ENCODE data around the gene CNIH2. TPM values are rescaled to one million over a fixed set of nuclear protein-coding genes. Genes with fewer than 3 reads are reported as not detected.

Gene CNIH2
- total RNA-seq, 1 experiment from 2014 or later: 12.9 TPM

DNA sequence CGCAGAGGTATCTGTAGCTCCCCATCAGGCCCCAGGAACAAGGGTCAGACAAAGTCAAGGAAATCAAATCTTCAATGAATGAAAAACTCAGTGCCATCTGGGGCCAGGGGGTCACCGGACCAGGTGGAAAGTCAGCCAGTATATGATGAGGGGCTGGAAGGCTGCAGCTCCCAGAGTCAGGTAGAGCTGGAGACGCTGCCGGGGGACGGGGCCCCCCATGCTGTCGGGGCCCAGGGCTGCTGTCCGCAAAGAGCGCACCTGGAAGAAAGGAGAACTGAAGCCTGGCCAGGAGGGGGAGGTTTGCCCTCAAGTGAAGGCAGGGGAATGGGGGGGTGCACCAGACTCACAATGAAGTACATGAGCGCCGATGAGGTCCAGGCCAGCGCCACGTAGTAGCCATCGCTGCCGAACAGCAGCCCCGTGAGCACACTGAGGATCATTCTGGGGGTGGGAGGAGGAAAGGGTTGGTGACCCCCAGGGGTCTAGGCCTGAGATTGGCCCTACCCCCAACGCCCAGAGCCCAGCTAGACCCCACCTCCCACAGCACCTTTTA is 6.6 kb downstream of the CNIH2 start:
- peaks cover 18% of the 10 kb centered on the region for H3K4me1 Mint-ChIP-seq
- ATAC-seq: no peak
- no peak overlapping the region for H3K27ac Mint-ChIP-seq
- H3K27me3 Mint-ChIP-seq (ENCODE audit: low read depth): peaks cover 18% of the 10 kb centered on the region
- TF ChIP-seq ZNF416 (CRISPR knock-in tag; IDR thresholded peaks at IDR 0.05): no peak
- TF ChIP-seq, protein P1, sequence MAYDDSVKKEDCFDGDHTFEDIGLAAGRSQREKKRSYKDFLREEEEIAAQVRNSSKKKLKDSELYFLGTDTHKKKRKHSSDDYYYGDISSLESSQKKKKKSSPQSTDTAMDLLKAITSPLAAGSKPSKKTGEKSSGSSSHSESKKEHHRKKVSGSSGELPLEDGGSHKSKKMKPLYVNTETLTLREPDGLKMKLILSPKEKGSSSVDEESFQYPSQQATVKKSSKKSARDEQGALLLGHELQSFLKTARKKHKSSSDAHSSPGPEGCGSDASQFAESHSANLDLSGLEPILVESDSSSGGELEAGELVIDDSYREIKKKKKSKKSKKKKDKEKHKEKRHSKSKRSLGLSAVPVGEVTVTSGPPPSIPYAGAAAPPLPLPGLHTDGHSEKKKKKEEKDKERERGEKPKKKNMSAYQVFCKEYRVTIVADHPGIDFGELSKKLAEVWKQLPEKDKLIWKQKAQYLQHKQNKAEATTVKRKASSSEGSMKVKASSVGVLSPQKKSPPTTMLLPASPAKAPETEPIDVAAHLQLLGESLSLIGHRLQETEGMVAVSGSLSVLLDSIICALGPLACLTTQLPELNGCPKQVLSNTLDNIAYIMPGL (CRISPR knock-in tag; IDR thresholded peaks at IDR 0.05): no peak
- no peak for TF ChIP-seq ATF3 (CRISPR knock-in tag; conservative IDR thresholded peaks at IDR 0.05)
- TF ChIP-seq ZNF263 (CRISPR knock-in tag; IDR thresholded peaks at IDR 0.05; ENCODE audit: low read depth): no peak
- no peak for TF ChIP-seq NFE2L1 (CRISPR knock-in tag; IDR thresholded peaks at IDR 0.05)
- no peak for TF ChIP-seq ATF1 (CRISPR knock-in tag; IDR thresholded peaks at IDR 0.05)
- no peak for TF ChIP-seq ATF6 (CRISPR knock-in tag; IDR thresholded peaks at IDR 0.05)
- TF ChIP-seq FOXP1 (CRISPR knock-in tag; IDR thresholded peaks at IDR 0.05; ENCODE audit: borderline replicate concordance): no peak
- no peak for TF ChIP-seq NR2C2 (CRISPR knock-in tag; IDR thresholded peaks at IDR 0.05)
- no peak for TF ChIP-seq ZNF317 (CRISPR knock-in tag; IDR thresholded peaks at IDR 0.05; ENCODE audit: borderline replicate concordance, low read depth)
- TF ChIP-seq PRDM15 (CRISPR knock-in tag; IDR thresholded peaks at IDR 0.05): no peak
- TF ChIP-seq FOXJ3 (CRISPR knock-in tag; IDR thresholded peaks at IDR 0.05; ENCODE audit: borderline replicate concordance): no peak
- no peak for TF ChIP-seq ZBTB21 (CRISPR knock-in tag; IDR thresholded peaks at IDR 0.05; ENCODE audit: borderline replicate concordance)
- CTCF ChIA-PET: no interaction called here
- no peak overlapping the region for H3K4me3 Mint-ChIP-seq
- H3K9me3 Mint-ChIP-seq: no peaks in the 10 kb centered on the region
- DNase-seq (ENCODE audit: low spot score): no peak
- no peaks in the 10 kb centered on the region for H3K36me3 Mint-ChIP-seq
- POLR2A ChIA-PET: interaction anchor here (0.7 kb wide), 1 partner anchor 134 kb away, joined by 3 read pairs; no protein-coding TSS in a partner anchor

DNA sequence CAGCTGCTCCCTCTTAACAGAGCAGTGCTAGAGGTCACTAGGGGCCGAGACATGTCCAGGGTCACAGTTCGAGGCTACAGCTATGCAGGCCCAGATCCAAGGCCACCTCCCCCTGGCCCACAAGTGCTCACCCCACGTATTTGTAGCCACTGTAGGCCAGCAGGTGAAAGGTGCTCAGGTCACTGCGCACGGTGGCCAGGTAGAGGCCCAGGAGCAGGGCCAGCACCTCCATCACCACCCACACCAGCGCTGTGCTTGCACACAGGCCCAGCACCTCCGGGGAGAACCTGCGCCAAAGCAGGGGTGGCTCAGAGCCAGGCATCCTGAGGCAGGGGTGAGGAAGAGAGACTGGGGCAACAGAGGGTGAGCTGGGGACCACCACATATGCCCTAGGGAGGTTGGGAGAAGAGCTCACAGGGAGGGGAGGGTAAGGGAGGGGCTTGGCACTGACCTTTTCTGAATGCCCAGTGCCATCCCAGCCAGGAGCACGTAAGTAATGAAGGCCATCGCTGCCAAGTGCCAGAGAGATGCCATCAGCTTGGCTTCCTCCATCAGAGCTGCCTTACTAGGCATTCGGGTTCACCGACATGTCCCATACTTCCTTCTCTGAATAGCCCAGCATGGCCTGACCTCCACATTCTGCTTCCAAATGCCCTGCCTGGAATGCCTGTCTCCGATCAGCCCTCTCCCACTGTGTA is 7.4 kb downstream of the CNIH2 start:
- ATAC-seq (no peak), DNase-seq (ENCODE audit: low spot score) (no peak)
- CTCF ChIA-PET: no interaction called here
- H3K4me1 Mint-ChIP-seq: peaks cover 24% of the 10 kb centered on the region
- H3K4me3 Mint-ChIP-seq: no peak overlapping the region
- no peaks in the 10 kb centered on the region for H3K36me3 Mint-ChIP-seq
- POLR2A ChIA-PET: no interaction called here
- H3K27me3 Mint-ChIP-seq (ENCODE audit: low read depth): peaks cover 19% of the 10 kb centered on the region
- TF ChIP-seq ATF6 (CRISPR knock-in tag; IDR thresholded peaks at IDR 0.05): no peak
- TF ChIP-seq CREM (CRISPR knock-in tag; IDR thresholded peaks at IDR 0.05): no peak
- TF ChIP-seq FOXP1 (CRISPR knock-in tag; IDR thresholded peaks at IDR 0.05; ENCODE audit: borderline replicate concordance): no peak
- no peak for TF ChIP-seq ZNF416 (CRISPR knock-in tag; IDR thresholded peaks at IDR 0.05)
- no peak for TF ChIP-seq ELF4 (CRISPR knock-in tag; IDR thresholded peaks at IDR 0.05; ENCODE audit: low read depth)
- TF ChIP-seq FOXJ3 (CRISPR knock-in tag; IDR thresholded peaks at IDR 0.05; ENCODE audit: borderline replicate concordance): no peak
- TF ChIP-seq, protein P2, sequence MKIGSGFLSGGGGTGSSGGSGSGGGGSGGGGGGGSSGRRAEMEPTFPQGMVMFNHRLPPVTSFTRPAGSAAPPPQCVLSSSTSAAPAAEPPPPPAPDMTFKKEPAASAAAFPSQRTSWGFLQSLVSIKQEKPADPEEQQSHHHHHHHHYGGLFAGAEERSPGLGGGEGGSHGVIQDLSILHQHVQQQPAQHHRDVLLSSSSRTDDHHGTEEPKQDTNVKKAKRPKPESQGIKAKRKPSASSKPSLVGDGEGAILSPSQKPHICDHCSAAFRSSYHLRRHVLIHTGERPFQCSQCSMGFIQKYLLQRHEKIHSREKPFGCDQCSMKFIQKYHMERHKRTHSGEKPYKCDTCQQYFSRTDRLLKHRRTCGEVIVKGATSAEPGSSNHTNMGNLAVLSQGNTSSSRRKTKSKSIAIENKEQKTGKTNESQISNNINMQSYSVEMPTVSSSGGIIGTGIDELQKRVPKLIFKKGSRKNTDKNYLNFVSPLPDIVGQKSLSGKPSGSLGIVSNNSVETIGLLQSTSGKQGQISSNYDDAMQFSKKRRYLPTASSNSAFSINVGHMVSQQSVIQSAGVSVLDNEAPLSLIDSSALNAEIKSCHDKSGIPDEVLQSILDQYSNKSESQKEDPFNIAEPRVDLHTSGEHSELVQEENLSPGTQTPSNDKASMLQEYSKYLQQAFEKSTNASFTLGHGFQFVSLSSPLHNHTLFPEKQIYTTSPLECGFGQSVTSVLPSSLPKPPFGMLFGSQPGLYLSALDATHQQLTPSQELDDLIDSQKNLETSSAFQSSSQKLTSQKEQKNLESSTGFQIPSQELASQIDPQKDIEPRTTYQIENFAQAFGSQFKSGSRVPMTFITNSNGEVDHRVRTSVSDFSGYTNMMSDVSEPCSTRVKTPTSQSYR (CRISPR knock-in tag; IDR thresholded peaks at IDR 0.05): no peak
- TF ChIP-seq CREB1 (CRISPR knock-in tag; IDR thresholded peaks at IDR 0.05): no peak
- no peak for TF ChIP-seq FOXK1 (CRISPR knock-in tag; IDR thresholded peaks at IDR 0.05)
- no peak for TF ChIP-seq GTF2I (CRISPR knock-in tag; conservative IDR thresholded peaks at IDR 0.05)
- no peak for TF ChIP-seq JUN (CRISPR knock-in tag; IDR thresholded peaks at IDR 0.05)
- no peak for TF ChIP-seq PRRX2 (CRISPR knock-in tag; IDR thresholded peaks at IDR 0.05)
- H3K27ac Mint-ChIP-seq: no peak overlapping the region
- H3K9me3 Mint-ChIP-seq: no peaks in the 10 kb centered on the region

All from WTC11 (cell line).